ENCODE results near the gene ZC3H12D. TPM values are rescaled to one million over a fixed set of nuclear protein-coding genes. Genes with fewer than 3 reads are reported as not detected.
"Not testable (repeated sequence)": the region's sequence is repeated elsewhere in the genome, so short reads cannot be mapped to it uniquely, and the experiment has no call there.

Gene ZC3H12D
- total and polyA plus RNA-seq, 4 experiments from 2014 or later: 3.1 to 106 (median 50.6) TPM

GRCh38 chr6:149471801-149472200, 13.0 kb downstream of the ZC3H12D start:
- H3K36me3 ChIP-seq (ENCODE audit: insufficient read depth, low read length): peaks cover 31% of the 10 kb centered on the region
- no peak overlapping the region for H3K4me3 ChIP-seq (ENCODE audit: low read length in 2 of 2)
- H3K4me1 Mint-ChIP-seq: peaks cover 46 to 87% (median 71%) of the 10 kb centered on the region in 4 donors
- intact Hi-C loops (cut with micrococcal nuclease): no loop called here
- peaks cover 93% of the 10 kb centered on the region for H3K4me1 ChIP-seq (ENCODE audit: insufficient read depth, low read length)
- ChIA-PET POLR2A (ENCODE audit: partially characterized antibody) (interaction anchor here (0.6 kb wide), 1 partner anchor 139 kb away, joined by 3 read pairs; no protein-coding TSS in a partner anchor), CTCF (ENCODE audit: partially characterized antibody) (interaction anchor here (4.3 kb wide), 1 partner anchor 45 kb away, joined by 45 read pairs; no protein-coding TSS in a partner anchor)
- H3K27me3 ChIP-seq (ENCODE audit: insufficient read depth, low read length): no peaks in the 10 kb centered on the region
- H3K9me3 ChIP-seq (ENCODE audit: control insufficient read depth in 1 of 2, low read length in 2 of 2): no peaks in the 10 kb centered on the region
- H3K27ac ChIP-seq (ENCODE audit: low read depth, low read length): peak overlapping the region; percentile 24
- no peaks in the 10 kb centered on the region for H3K9me3 Mint-ChIP-seq
- peak overlapping the region; percentile 68 to 92 (median 88) for H3K27ac Mint-ChIP-seq
- H3K4me3 Mint-ChIP-seq: peak overlapping the region in 7 of 8 donors; percentile 18 to 83 (median 63)
- DNase-seq: peak in 1 of 5 donors; percentile 68
- peaks cover 41 to 70% of the 10 kb centered on the region in 2 donors for H3K36me3 Mint-ChIP-seq
- H3K27me3 Mint-ChIP-seq: no peaks in the 10 kb centered on the region

- Histone ChIP-seq H3K27me3 (ENCODE audit: insufficient read depth, low read length) (no peaks in the 10 kb centered on the region), H3K4me3 (ENCODE audit: low read length in 2 of 2) (no peak overlapping the region), H3K27ac (ENCODE audit: low read depth, low read length) (no peak overlapping the region), H3K9me3 (ENCODE audit: control insufficient read depth in 1 of 2, low read length in 2 of 2) (no peaks in the 10 kb centered on the region), H3K4me1 (ENCODE audit: insufficient read depth, low read length) (peaks cover 90% of the 10 kb centered on the region), H3K36me3 (ENCODE audit: insufficient read depth, low read length) (peaks cover 31% of the 10 kb centered on the region)
- Mint-ChIP-seq H3K27ac (peak overlapping the region in 6 of 7 donors; percentile 13 to 92 (median 79)), H3K36me3 (peaks cover 41 to 67% of the 10 kb centered on the region in 2 donors), H3K9me3 (no peaks in the 10 kb centered on the region), H3K27me3 (no peaks in the 10 kb centered on the region), H3K4me1 (peaks cover 45 to 84% (median 69%) of the 10 kb centered on the region in 4 donors), H3K4me3 (peak overlapping the region in 1 of 8 donors; percentile 42)
- intact Hi-C loops (cut with micrococcal nuclease): no loop called here
- no peak for DNase-seq
- POLR2A ChIA-PET (ENCODE audit: partially characterized antibody): no interaction called here
- CTCF ChIA-PET (ENCODE audit: partially characterized antibody): no interaction called here
These were observed 13.9 kb downstream of the ZC3H12D start for GRCh38 chr6:149470948-149471347.

- H3K36me3 ChIP-seq (ENCODE audit: insufficient read depth, low read length): peaks cover 37% of the 10 kb centered on the region
- no peaks in the 10 kb centered on the region for H3K27me3 Mint-ChIP-seq
- H3K4me1 ChIP-seq (ENCODE audit: insufficient read depth, low read length): peaks cover 81% of the 10 kb centered on the region
- H3K9me3 Mint-ChIP-seq: no peaks in the 10 kb centered on the region
- peak overlapping the region; percentile 29 for H3K27ac ChIP-seq (ENCODE audit: low read depth, low read length)
- ChIA-PET CTCF (ENCODE audit: partially characterized antibody) (interaction anchor here (1.3 to 3.7 kb wide), 2 partner anchors 17 to 49 kb away, joined by 3 to 29 read pairs; partner anchors contain the start of gene ZC3H12D), POLR2A (ENCODE audit: partially characterized antibody) (interaction anchor here (1.1 to 1.4 kb wide), 2 partner anchors 26 to 48 kb away, joined by 3 to 4 read pairs; no protein-coding TSS in a partner anchor)
- H3K36me3 Mint-ChIP-seq: peaks cover 43 to 75% of the 10 kb centered on the region in 2 donors
- H3K27ac Mint-ChIP-seq: peak overlapping the region; percentile 80 to 95 (median 88)
- H3K4me3 Mint-ChIP-seq: peak overlapping the region in 7 of 8 donors; percentile 59 to 92 (median 74)
- DNase-seq: no peak
- peaks cover 45 to 84% (median 70%) of the 10 kb centered on the region in 4 donors for H3K4me1 Mint-ChIP-seq
- intact Hi-C loops (cut with micrococcal nuclease): no loop called here
- no peaks in the 10 kb centered on the region for H3K27me3 ChIP-seq (ENCODE audit: insufficient read depth, low read length)
- H3K9me3 ChIP-seq (ENCODE audit: control insufficient read depth in 1 of 2, low read length in 2 of 2): no peaks in the 10 kb centered on the region
- no peak overlapping the region for H3K4me3 ChIP-seq (ENCODE audit: low read length in 2 of 2)
These were observed 16.6 kb downstream of the ZC3H12D start for GRCh38 chr6:149468179-149468578.

- H3K9me3 ChIP-seq (ENCODE audit: control insufficient read depth in 1 of 2, low read length in 2 of 2): no peaks in the 10 kb centered on the region
- Mint-ChIP-seq H3K4me1 (peaks cover 45 to 84% (median 67%) of the 10 kb centered on the region in 4 donors), H3K36me3 (peaks cover 43 to 75% of the 10 kb centered on the region in 2 donors), H3K9me3 (no peaks in the 10 kb centered on the region), H3K4me3 (peak overlapping the region in 2 of 8 donors; percentile 15 to 79), H3K27me3 (no peaks in the 10 kb centered on the region), H3K27ac (peak overlapping the region in 5 of 7 donors; percentile 53 to 91 (median 80))
- no peak for DNase-seq
- no peak overlapping the region for H3K4me3 ChIP-seq (ENCODE audit: low read length in 2 of 2)
- intact Hi-C loops (cut with micrococcal nuclease): no loop called here
- peaks cover 72% of the 10 kb centered on the region for H3K4me1 ChIP-seq (ENCODE audit: insufficient read depth, low read length)
- ChIA-PET POLR2A (ENCODE audit: partially characterized antibody) (interaction anchor here (0.7 kb wide), 1 partner anchor 22 kb away, joined by 3 read pairs; no protein-coding TSS in a partner anchor), CTCF (ENCODE audit: partially characterized antibody) (interaction anchor here (0.7 to 3.7 kb wide), 3 partner anchors 28 to 50 kb away, joined by 3 to 29 read pairs (median 3); no protein-coding TSS in a partner anchor)
- H3K27ac ChIP-seq (ENCODE audit: low read depth, low read length): no peak overlapping the region
- peaks cover 46% of the 10 kb centered on the region for H3K36me3 ChIP-seq (ENCODE audit: insufficient read depth, low read length)
- H3K27me3 ChIP-seq (ENCODE audit: insufficient read depth, low read length): no peaks in the 10 kb centered on the region
These were observed 17.5 kb downstream of the ZC3H12D start for GRCh38 chr6:149467265-149467664.

- Mint-ChIP-seq H3K4me3 (peak overlapping the region in 1 of 8 donors; percentile 31), H3K4me1 (peaks cover 30 to 63% (median 49%) of the 10 kb centered on the region in 4 donors), H3K27me3 (no peaks in the 10 kb centered on the region), H3K27ac (peak overlapping the region; percentile 14 to 82 (median 75)), H3K9me3 (no peaks in the 10 kb centered on the region), H3K36me3 (peaks cover 46 to 79% of the 10 kb centered on the region in 2 donors)
- Histone ChIP-seq H3K4me1 (ENCODE audit: insufficient read depth, low read length) (peaks cover 48% of the 10 kb centered on the region), H3K4me3 (ENCODE audit: low read length in 2 of 2) (no peak overlapping the region), H3K27me3 (ENCODE audit: insufficient read depth, low read length) (no peaks in the 10 kb centered on the region), H3K36me3 (ENCODE audit: insufficient read depth, low read length) (peaks cover 50% of the 10 kb centered on the region), H3K9me3 (ENCODE audit: control insufficient read depth in 1 of 2, low read length in 2 of 2) (no peaks in the 10 kb centered on the region), H3K27ac (ENCODE audit: low read depth, low read length) (peak overlapping the region; percentile 12)
- ChIA-PET CTCF (ENCODE audit: partially characterized antibody) (interaction anchor here (1.5 kb wide), 1 partner anchor 11 kb away, joined by 5 read pairs; no protein-coding TSS in a partner anchor), POLR2A (ENCODE audit: partially characterized antibody) (interaction anchor here (1.2 kb wide), 1 partner anchor 9 kb away, joined by 3 read pairs; no protein-coding TSS in a partner anchor)
- intact Hi-C loops (cut with micrococcal nuclease): no loop called here
- no peak for DNase-seq
These were observed 20.4 kb downstream of the ZC3H12D start for GRCh38 chr6:149464411-149464810.

GRCh38 chr6:149463781-149464180, 21.0 kb downstream of the ZC3H12D start:
- Histone ChIP-seq H3K4me3 (ENCODE audit: low read length in 2 of 2) (no peak overlapping the region), H3K27ac (ENCODE audit: low read depth, low read length) (no peak overlapping the region), H3K9me3 (ENCODE audit: control insufficient read depth in 1 of 2, low read length in 2 of 2) (no peaks in the 10 kb centered on the region), H3K36me3 (ENCODE audit: insufficient read depth, low read length) (peaks cover 52% of the 10 kb centered on the region), H3K27me3 (ENCODE audit: insufficient read depth, low read length) (no peaks in the 10 kb centered on the region), H3K4me1 (ENCODE audit: insufficient read depth, low read length) (peaks cover 42% of the 10 kb centered on the region)
- CTCF ChIA-PET (ENCODE audit: partially characterized antibody): interaction anchor here (1.0 to 1.7 kb wide), 3 partner anchors 10 to 53 kb away, joined by 4 to 6 read pairs (median 5); no protein-coding TSS in a partner anchor
- no peak for DNase-seq
- no peaks in the 10 kb centered on the region for H3K27me3 Mint-ChIP-seq
- H3K4me3 Mint-ChIP-seq: no peak overlapping the region
- H3K27ac Mint-ChIP-seq: peak overlapping the region in 6 of 7 donors; percentile 14 to 82 (median 62)
- no peaks in the 10 kb centered on the region for H3K9me3 Mint-ChIP-seq
- peaks cover 33 to 63% (median 48%) of the 10 kb centered on the region in 4 donors for H3K4me1 Mint-ChIP-seq
- POLR2A ChIA-PET (ENCODE audit: partially characterized antibody): interaction anchor here (0.6 to 1.2 kb wide), 2 partner anchors 10 to 702 kb away, joined by 3 read pairs; no protein-coding TSS in a partner anchor
- peaks cover 50 to 83% of the 10 kb centered on the region in 2 donors for H3K36me3 Mint-ChIP-seq
- intact Hi-C loops (cut with micrococcal nuclease): no loop called here

- H3K27me3 Mint-ChIP-seq; H3K27ac ChIP-seq (ENCODE audit: low read depth, low read length); H3K9me3 Mint-ChIP-seq; H3K4me3 ChIP-seq (ENCODE audit: low read length in 2 of 2); DNase-seq; H3K4me3 Mint-ChIP-seq; H3K27me3 ChIP-seq (ENCODE audit: insufficient read depth, low read length); intact Hi-C loops (cut with micrococcal nuclease); H3K9me3 ChIP-seq (ENCODE audit: control insufficient read depth in 1 of 2, low read length in 2 of 2); POLR2A ChIA-PET (ENCODE audit: partially characterized antibody): not testable (repeated sequence)
- peaks cover 27 to 58% (median 40%) of the 10 kb centered on the region in 4 donors for H3K4me1 Mint-ChIP-seq
- peaks cover 51 to 82% of the 10 kb centered on the region in 2 donors for H3K36me3 Mint-ChIP-seq
- H3K4me1 ChIP-seq (ENCODE audit: insufficient read depth, low read length): peaks cover 31% of the 10 kb centered on the region
- H3K36me3 ChIP-seq (ENCODE audit: insufficient read depth, low read length): peaks cover 57% of the 10 kb centered on the region
- H3K27ac Mint-ChIP-seq: peak overlapping the region in 5 of 7 donors; percentile 22 to 78 (median 48)
- CTCF ChIA-PET (ENCODE audit: partially characterized antibody): interaction anchor here (0.8 to 1.7 kb wide), 3 partner anchors 21 to 54 kb away, joined by 4 to 6 read pairs (median 4); no protein-coding TSS in a partner anchor
These were observed 22.1 kb downstream of the ZC3H12D start for GRCh38 chr6:149462712-149463111.

All from CD4-positive, alpha-beta memory T cell (primary cell).